GM19397 (cell line): Measurements from ENCODE around the gene NETO1.
A peak's percentile ranks its signal among the peaks of the same experiment; 100 is the strongest.

Experiments
- ATAC-seq: cut with Tn5 transposase; IDR thresholded peaks from one replicate; pipeline ENCODE4 v1.9.1; 2021; ENCODE audit warnings: mild to moderate bottlenecking, moderate library complexity; ENCODE audit not compliant: unreplicated experiment

NETO1 gene, protein sequence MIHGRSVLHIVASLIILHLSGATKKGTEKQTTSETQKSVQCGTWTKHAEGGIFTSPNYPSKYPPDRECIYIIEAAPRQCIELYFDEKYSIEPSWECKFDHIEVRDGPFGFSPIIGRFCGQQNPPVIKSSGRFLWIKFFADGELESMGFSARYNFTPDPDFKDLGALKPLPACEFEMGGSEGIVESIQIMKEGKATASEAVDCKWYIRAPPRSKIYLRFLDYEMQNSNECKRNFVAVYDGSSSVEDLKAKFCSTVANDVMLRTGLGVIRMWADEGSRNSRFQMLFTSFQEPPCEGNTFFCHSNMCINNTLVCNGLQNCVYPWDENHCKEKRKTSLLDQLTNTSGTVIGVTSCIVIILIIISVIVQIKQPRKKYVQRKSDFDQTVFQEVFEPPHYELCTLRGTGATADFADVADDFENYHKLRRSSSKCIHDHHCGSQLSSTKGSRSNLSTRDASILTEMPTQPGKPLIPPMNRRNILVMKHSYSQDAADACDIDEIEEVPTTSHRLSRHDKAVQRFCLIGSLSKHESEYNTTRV

GRCh38 chr18:72867746-72868584 is at the start of gene NETO1:
NETO1 (minus strand) TSS chr18:72867987; CDS start chr18:72867291, 696 bp downstream.
- ATAC-seq = peak; percentile 29

DNA sequence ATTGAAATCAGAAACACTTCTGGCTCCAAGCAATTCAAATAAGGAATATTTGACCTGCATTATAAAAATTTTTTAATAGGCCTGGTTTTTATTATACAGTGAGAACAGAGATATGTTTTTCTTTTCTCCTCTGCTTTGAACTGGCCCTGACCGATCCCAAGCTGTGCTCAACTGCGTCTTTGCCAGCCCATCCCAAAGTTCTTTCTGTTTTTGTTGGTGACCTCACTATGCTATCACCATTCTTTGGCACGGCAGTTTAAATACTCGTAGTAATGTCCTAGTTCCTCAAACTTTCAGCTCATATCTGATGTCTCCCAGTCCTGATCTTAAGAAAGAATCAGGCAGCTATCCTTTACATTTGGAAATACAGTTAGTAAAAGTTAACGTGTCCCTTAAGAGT is 42.3 kb upstream of the NETO1 start:
- ATAC-seq = no peak

DNA sequence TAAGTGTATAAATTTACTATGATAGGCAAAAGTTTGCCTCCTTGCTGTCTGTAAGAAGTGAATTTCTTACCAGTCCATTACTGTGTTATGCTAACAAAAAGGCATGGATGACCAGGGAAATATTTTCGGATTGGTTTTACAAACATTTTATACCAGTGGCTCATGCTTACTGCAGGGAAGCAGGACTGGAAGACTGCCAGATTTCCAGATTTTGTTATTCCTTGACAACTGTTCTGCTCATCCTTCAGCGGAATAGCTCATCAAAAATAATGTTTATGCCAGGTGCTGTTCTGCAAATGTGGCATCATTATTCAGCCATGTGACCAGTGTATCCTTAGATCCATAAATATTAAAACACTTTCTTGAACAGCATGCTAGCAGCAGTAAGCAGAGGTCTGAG is 40.4 kb upstream of the NETO1 start:
- no peak for ATAC-seq

DNA sequence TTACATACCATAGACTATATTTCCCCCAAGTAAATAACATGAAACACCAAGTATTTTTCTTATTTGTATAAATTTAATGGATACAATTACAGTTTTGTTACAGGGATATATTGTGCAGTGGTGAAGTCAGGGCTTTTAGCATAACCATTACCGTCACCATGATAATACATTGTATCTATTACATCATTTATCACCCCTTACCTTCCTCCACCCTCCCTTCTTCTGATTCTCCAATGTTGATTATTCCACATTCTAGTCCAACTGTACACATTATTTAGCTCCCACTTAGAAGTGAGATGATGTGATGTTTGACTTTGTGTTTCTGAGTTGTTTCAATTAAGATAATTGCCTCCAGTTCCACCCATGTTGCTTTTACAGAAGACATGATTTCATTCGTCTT is 35.2 kb upstream of the NETO1 start:
- no peak for ATAC-seq

DNA sequence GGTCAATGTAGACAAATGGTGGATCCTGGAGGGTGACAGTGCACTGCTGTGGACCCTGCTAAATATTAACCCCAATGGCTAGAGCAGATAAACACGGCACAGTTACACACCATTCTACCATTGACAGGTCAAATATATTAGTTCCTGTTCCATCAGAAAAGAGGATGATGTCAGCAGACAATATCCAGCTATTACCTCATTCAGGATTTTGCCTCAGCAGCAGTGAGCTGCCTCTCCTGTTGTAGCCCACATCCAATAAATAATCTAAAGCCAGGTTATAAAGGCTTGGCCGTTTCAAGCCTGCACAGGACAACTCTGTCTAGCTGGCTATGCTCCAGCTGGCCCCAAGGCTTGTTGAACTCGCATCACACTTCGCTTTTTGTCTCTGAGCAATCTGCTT is 31.6 kb upstream of the NETO1 start:
- no peak for ATAC-seq

GRCh38 chr18:72898870-72899269 is 31.1 kb upstream of the NETO1 start:
- no peak for ATAC-seq

- no peak for ATAC-seq
Measured at GRCh38 chr18:72895548-72895947, 27.8 kb upstream of the NETO1 start.

GRCh38 chr18:72878561-72878960 is 10.8 kb upstream of the NETO1 start:
- ATAC-seq = no peak

DNA sequence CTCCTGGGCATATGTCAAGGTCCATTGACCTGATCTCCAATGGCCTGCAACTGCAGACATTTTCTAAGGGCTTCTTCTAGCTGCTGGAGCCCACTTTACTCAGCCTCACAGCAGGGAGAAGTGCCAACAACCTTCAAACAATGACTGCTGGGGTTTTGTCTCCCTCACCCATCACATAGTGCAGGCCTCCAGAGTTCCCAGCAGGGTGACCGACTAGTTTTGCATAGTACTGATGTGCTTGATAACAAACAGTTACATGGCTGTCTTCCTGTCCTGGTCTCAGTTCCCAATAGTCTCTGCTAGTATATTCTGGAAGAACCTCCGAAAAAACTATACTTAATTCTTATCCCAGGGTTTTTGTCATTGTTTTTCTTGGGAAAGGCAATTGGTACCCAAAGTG is 10.4 kb upstream of the NETO1 start:
- ATAC-seq = no peak

DNA sequence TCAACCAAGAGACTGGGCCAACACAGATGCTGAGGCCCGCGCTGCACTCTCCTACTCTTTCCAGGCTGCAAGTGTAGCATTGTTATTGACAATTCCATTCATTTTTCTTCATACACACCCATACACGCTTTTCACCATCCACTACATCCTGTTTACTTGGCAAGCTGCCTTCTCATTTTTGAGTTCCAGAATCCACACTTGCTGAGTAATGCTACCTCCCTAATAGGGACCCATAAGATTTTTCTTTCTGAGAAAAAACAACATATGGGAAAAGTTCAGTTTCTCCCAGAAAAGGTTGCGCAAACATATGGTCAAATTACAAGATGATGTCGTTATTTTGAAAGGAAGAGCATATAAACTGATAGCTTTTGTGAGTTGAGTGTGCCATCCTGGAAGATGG is 3.3 kb upstream of the NETO1 start:
- no peak for ATAC-seq

- no peak for ATAC-seq
Measured at GRCh38 chr18:72869226-72870185, 1.7 kb upstream of the NETO1 start.

GRCh38 chr18:72868585-72869225 is 918 bp upstream of the NETO1 start:
- no peak for ATAC-seq

- peak; percentile 36 for ATAC-seq
Measured at GRCh38 chr18:72866901-72867745, 664 bp downstream of the NETO1 start.

GRCh38 chr18:72866442-72866900 is 1.3 kb downstream of the NETO1 start:
- ATAC-seq = no peak

- no peak for ATAC-seq
Measured at GRCh38 chr18:72863754-72864153, 4.0 kb downstream of the NETO1 start.

DNA sequence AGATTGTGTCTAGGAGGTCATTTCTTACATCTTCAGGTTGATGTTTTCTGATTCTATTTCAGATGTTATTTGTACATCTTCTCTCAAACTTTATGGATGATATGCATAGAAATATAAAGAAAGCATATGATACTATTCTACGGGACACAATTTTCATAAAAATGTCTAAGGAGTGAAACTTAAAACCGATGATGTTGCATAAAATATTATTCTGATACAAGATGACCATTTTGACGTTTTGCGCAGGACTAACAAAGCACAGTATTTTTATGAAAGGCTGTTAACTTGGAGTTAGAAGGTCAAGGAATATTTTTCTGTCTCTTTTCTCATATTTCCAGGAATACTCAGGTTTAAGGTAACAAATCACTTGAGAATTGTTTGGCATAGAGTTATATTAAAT is 8.7 kb downstream of the NETO1 start:
- ATAC-seq = no peak

- ATAC-seq = no peak
Measured at GRCh38 chr18:72849671-72850070, 18.1 kb downstream of the NETO1 start.

DNA sequence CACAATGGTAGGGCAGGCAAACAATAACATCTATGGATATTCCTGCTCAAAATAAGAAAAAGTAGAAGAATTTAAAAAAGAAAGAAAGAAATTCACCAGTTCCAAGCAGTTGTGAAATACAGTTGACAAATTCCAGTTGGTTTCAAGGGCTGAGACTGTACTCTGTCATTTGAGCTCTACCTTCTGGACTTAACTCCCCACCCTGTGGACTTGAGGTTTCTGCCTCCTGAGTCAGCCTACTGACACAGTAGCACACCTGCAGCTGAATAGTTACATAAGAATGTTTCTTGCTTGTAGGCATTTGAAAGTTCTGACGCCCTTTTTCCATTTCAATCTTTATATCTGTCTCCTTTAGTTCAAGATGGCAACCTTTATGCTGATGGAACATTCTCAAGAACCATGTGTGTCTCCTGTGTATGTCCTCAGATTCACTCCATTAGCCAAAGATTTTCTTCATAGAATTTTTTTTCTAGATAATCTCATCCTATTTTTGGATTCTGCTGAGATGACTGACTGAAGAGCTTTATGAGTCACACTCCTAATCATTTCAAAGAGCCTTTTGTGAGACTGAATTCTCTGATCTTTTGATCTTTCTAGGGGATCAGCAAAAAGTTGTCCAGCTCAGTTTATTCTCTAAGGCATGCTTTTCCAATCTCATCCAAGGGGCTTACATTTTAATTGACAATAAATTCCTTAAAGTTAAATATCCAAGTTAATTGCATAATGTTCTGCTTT is 19.1 kb downstream of the NETO1 start:
- no peak for ATAC-seq
